Parathyroid adenoma (tissue), 2 donors: ENCODE measurements around the gene PHEX.

Source experiments
- H2AFZ ChIP-seq: fragments of 300-600 bp; sonication (generic); one replicate; pipeline ENCODE4 v1.7.0; 2017; ENCODE audit warnings: antibody characterized with exemption, mild to moderate bottlenecking
- H3K27ac ChIP-seq: fragments of 300-600 bp; sonication (generic); one replicate; pipeline ENCODE4 v1.7.0; 2017
- H3K27me3 ChIP-seq: fragments of 300-600 bp; sonication (generic); one replicate; pipeline ENCODE4 v1.7.0; 2017; ENCODE audit warnings: low read length; ENCODE audit not compliant: control insufficient read depth, insufficient read depth
- H3K36me3 ChIP-seq: fragments of 300-600 bp; sonication (generic); one replicate; pipeline ENCODE4 v1.7.0; 2017; ENCODE audit warnings: low read length; ENCODE audit not compliant: control insufficient read depth, insufficient read depth
- H3K4me1 ChIP-seq: fragments of 300-600 bp; sonication (generic); one replicate; pipeline ENCODE4 v1.7.0; 2017; ENCODE audit warnings: control low read depth
- H3K4me2 ChIP-seq: fragments of 300-600 bp; sonication (generic); one replicate; pipeline ENCODE4 v1.7.0; 2017; ENCODE audit warnings: low read length
- H3K4me3 ChIP-seq: fragments of 300-600 bp; sonication (generic); one replicate; pipeline ENCODE4 v1.7.0; 2017; ENCODE audit warnings: low read depth, low read length
- H3K79me2 ChIP-seq: fragments of 300-600 bp; sonication (generic); one replicate; pipeline ENCODE4 v1.7.0; 2017; ENCODE audit warnings: control low read depth
- H3K9ac ChIP-seq: fragments of 300-600 bp; sonication (generic); one replicate; pipeline ENCODE4 v1.7.0; 2017; ENCODE audit warnings: mild to moderate bottlenecking
- H3K9me3 ChIP-seq: fragments of 300-600 bp; sonication (generic); one replicate; pipeline ENCODE4 v1.7.0; 2017; ENCODE audit warnings: low read length; ENCODE audit not compliant: control insufficient read depth
- CTCF ChIP-seq: fragments of 300-600 bp; sonication (generic); IDR thresholded peaks from one replicate; pipeline ENCODE4 v1.7.0; 2017; ENCODE audit warnings: antibody characterized with exemption, mild to moderate bottlenecking
- donor health status: primary hyperparathyroidism.

Gene PHEX

DNA sequence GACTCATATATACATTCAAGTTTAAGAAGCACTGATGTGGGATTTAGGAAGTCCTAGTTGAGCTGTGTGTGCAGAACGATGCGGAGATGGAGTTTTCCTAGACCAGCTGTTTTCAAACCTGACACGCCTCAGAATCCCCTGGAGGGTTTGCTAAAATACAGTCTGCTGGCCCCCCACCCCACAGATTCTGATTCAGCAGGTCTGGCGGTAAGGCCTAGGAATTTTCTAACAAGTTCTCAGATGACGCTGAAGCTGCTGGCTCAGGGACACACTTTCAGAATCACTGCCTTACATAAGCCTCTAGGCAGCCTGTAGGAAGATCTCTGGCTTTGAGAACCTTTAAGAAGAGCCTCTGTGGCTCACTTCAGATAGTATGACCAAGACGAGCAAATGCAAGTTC is 73.1 kb downstream of the PHEX start:
- H3K79me2 ChIP-seq, result no peaks in the 10 kb centered on the region
- no peak overlapping the region for H3K4me3 ChIP-seq
- no peak overlapping the region for H3K27ac ChIP-seq
- no peaks in the 10 kb centered on the region for H3K27me3 ChIP-seq
- no peak overlapping the region for H3K9ac ChIP-seq
- H3K4me1 ChIP-seq, result no peaks in the 10 kb centered on the region
- TF ChIP-seq CTCF, result no peak
- H3K36me3 ChIP-seq, result no peaks in the 10 kb centered on the region
- H3K4me2 ChIP-seq, result no peak overlapping the region
- no peaks in the 10 kb centered on the region for H3K9me3 ChIP-seq
- H2AFZ ChIP-seq, result no peak overlapping the region

- H3K4me3 ChIP-seq, result no peak overlapping the region
- no peaks in the 10 kb centered on the region for H3K79me2 ChIP-seq
- no peaks in the 10 kb centered on the region for H3K27me3 ChIP-seq
- H2AFZ ChIP-seq, result no peak overlapping the region
- H3K9ac ChIP-seq, result no peak overlapping the region
- H3K27ac ChIP-seq, result no peak overlapping the region
- H3K4me2 ChIP-seq, result no peak overlapping the region
- H3K36me3 ChIP-seq, result no peaks in the 10 kb centered on the region
- H3K4me1 ChIP-seq, result no peaks in the 10 kb centered on the region
- H3K9me3 ChIP-seq, result no peaks in the 10 kb centered on the region
- no peak for TF ChIP-seq CTCF
These were observed 73.8 kb downstream of the PHEX start for GRCh38 chrX:22105971-22106370.

- H3K4me3 ChIP-seq, result no peak overlapping the region
- no peak overlapping the region for H3K4me2 ChIP-seq
- H3K36me3 ChIP-seq, result no peaks in the 10 kb centered on the region
- no peak overlapping the region for H3K27ac ChIP-seq
- H3K9me3 ChIP-seq, result no peaks in the 10 kb centered on the region
- H3K79me2 ChIP-seq, result no peaks in the 10 kb centered on the region
- H3K9ac ChIP-seq, result no peak overlapping the region
- no peaks in the 10 kb centered on the region for H3K27me3 ChIP-seq
- no peaks in the 10 kb centered on the region for H3K4me1 ChIP-seq
- H2AFZ ChIP-seq, result no peak overlapping the region
- TF ChIP-seq CTCF, result no peak
These were observed 77.3 kb downstream of the PHEX start for GRCh38 chrX:22109442-22109841.

GRCh38 chrX:22110729-22111494 is 78.8 kb downstream of the PHEX start:
- no peak overlapping the region for H3K27ac ChIP-seq
- no peaks in the 10 kb centered on the region for H3K9me3 ChIP-seq
- H3K36me3 ChIP-seq, result no peaks in the 10 kb centered on the region
- H3K4me3 ChIP-seq, result no peak overlapping the region
- H2AFZ ChIP-seq, result no peak overlapping the region
- H3K9ac ChIP-seq, result no peak overlapping the region
- no peaks in the 10 kb centered on the region for H3K79me2 ChIP-seq
- H3K4me1 ChIP-seq, result no peaks in the 10 kb centered on the region
- no peak overlapping the region for H3K4me2 ChIP-seq
- no peaks in the 10 kb centered on the region for H3K27me3 ChIP-seq
- TF ChIP-seq CTCF, result no peak
